Measurements from ENCODE around the gene TMEM247. TPM values are rescaled to one million over a fixed set of nuclear protein-coding genes. Genes with fewer than 3 reads are reported as not detected.

The TMEM247 gene
- total RNA-seq, 1 experiment from 2014 or later, result not detected

- H3K27ac ChIP-seq (ENCODE audit: low read depth, low read length, poor library complexity, severe bottlenecking), result no peak overlapping the region
- no peaks in the 10 kb centered on the region for H3K27me3 ChIP-seq (replicated peaks; ENCODE audit: insufficient read depth, low read depth, low read length, poor library complexity)
- H3K9me3 ChIP-seq (ENCODE audit: low read depth, low read length, poor library complexity, severe bottlenecking), result peaks cover 4% of the 10 kb centered on the region
- no peak for TF ChIP-seq CTCF (conservative IDR thresholded peaks at IDR 0.05; ENCODE audit: low read depth, low read length)
- no peak for TF ChIP-seq EZH2 (IDR thresholded peaks at IDR 0.05; ENCODE audit: borderline replicate concordance, low read depth, low read length, poor library complexity, severe bottlenecking)
- intact Hi-C loops (cut with micrococcal nuclease; ENCODE audit: unreplicated experiment), result no loop called here
- POLR2A ChIA-PET (ENCODE audit: low non-redundant PET), result no interaction called here
- H3K36me3 ChIP-seq (ENCODE audit: insufficient read depth, low read length, poor library complexity, severe bottlenecking), result no peaks in the 10 kb centered on the region
- no peaks in the 10 kb centered on the region for H3K4me1 ChIP-seq (ENCODE audit: insufficient read depth, low read length, poor library complexity, severe bottlenecking)
- CTCF ChIA-PET, result no interaction called here
- H3K4me3 ChIP-seq (ENCODE audit: low read depth, low read length, poor library complexity, severe bottlenecking), result no peak overlapping the region
- no peak for DNase-seq (ENCODE audit: low spot score)
- BruUV-seq (replicated peaks), result no TSS peak
Observed at GRCh38 chr2:46509804-46510203, 30.4 kb downstream of the TMEM247 start.

- no peaks in the 10 kb centered on the region for H3K27me3 ChIP-seq (replicated peaks; ENCODE audit: insufficient read depth, low read depth, low read length, poor library complexity)
- no peaks in the 10 kb centered on the region for H3K36me3 ChIP-seq (ENCODE audit: insufficient read depth, low read length, poor library complexity, severe bottlenecking)
- no TSS peak for BruUV-seq (replicated peaks)
- H3K4me1 ChIP-seq (ENCODE audit: insufficient read depth, low read length, poor library complexity, severe bottlenecking), result no peaks in the 10 kb centered on the region
- TF ChIP-seq EZH2 (IDR thresholded peaks at IDR 0.05; ENCODE audit: borderline replicate concordance, low read depth, low read length, poor library complexity, severe bottlenecking) (no peak), CTCF (conservative IDR thresholded peaks at IDR 0.05; ENCODE audit: low read depth, low read length) (no peak)
- ChIA-PET CTCF (no interaction called here), POLR2A (ENCODE audit: low non-redundant PET) (no interaction called here)
- intact Hi-C loops (cut with micrococcal nuclease; ENCODE audit: unreplicated experiment), result no loop called here
- H3K9me3 ChIP-seq (ENCODE audit: low read depth, low read length, poor library complexity, severe bottlenecking), result peaks cover 6% of the 10 kb centered on the region
- no peak for DNase-seq (ENCODE audit: low spot score)
- H3K4me3 ChIP-seq (ENCODE audit: low read depth, low read length, poor library complexity, severe bottlenecking), result no peak overlapping the region
- no peak overlapping the region for H3K27ac ChIP-seq (ENCODE audit: low read depth, low read length, poor library complexity, severe bottlenecking)
Observed at GRCh38 chr2:46510598-46511177, 31.3 kb downstream of the TMEM247 start.

- Histone ChIP-seq H3K27ac (ENCODE audit: low read depth, low read length, poor library complexity, severe bottlenecking) (no peak overlapping the region), H3K27me3 (replicated peaks; ENCODE audit: insufficient read depth, low read depth, low read length, poor library complexity) (no peaks in the 10 kb centered on the region), H3K4me3 (ENCODE audit: low read depth, low read length, poor library complexity, severe bottlenecking) (no peak overlapping the region), H3K36me3 (ENCODE audit: insufficient read depth, low read length, poor library complexity, severe bottlenecking) (no peaks in the 10 kb centered on the region), H3K9me3 (ENCODE audit: low read depth, low read length, poor library complexity, severe bottlenecking) (peaks cover 6% of the 10 kb centered on the region), H3K4me1 (ENCODE audit: insufficient read depth, low read length, poor library complexity, severe bottlenecking) (no peaks in the 10 kb centered on the region)
- intact Hi-C loops (cut with micrococcal nuclease; ENCODE audit: unreplicated experiment), result no loop called here
- no TSS peak for BruUV-seq (replicated peaks)
- TF ChIP-seq EZH2 (IDR thresholded peaks at IDR 0.05; ENCODE audit: borderline replicate concordance, low read depth, low read length, poor library complexity, severe bottlenecking) (no peak), CTCF (conservative IDR thresholded peaks at IDR 0.05; ENCODE audit: low read depth, low read length) (no peak)
- POLR2A ChIA-PET (ENCODE audit: low non-redundant PET), result no interaction called here
- CTCF ChIA-PET, result no interaction called here
- DNase-seq (ENCODE audit: low spot score), result no peak
Observed at GRCh38 chr2:46512185-46512584, 32.8 kb downstream of the TMEM247 start.

All from A673 (cell line).